ENCODE results near the gene OGDH.

Gene OGDH

GRCh38 chr7:44743750-44744149, 137.3 kb downstream of the OGDH start:
- DNase-seq: no peak

GRCh38 chr7:44748045-44748947, 141.9 kb downstream of the OGDH start, which contains the start of gene ZMIZ2:
TSS of gene ZMIZ2 (plus strand) at chr7:44748847. CDS start at chr7:44756250, 7,403 bp downstream.
- DNase-seq: peak; percentile 87

GRCh38 chr7:44748948-44749731, 142.7 kb downstream of the OGDH start:
- DNase-seq: peak; percentile 39

- no peak for DNase-seq
These were observed 143.6 kb downstream of the OGDH start for GRCh38 chr7:44749992-44750391.

- no peak for DNase-seq
These were observed 144.0 kb downstream of the OGDH start for GRCh38 chr7:44750424-44750823.

GRCh38 chr7:44750921-44751571, 144.6 kb downstream of the OGDH start:
- DNase-seq: peak; percentile 50

- no peak for DNase-seq
These were observed 146.4 kb downstream of the OGDH start for GRCh38 chr7:44752822-44753221.

- DNase-seq: no peak
These were observed 148.6 kb downstream of the OGDH start for GRCh38 chr7:44754802-44755697.

GRCh38 chr7:44755698-44756627, 149.5 kb downstream of the OGDH start:
- no peak for DNase-seq

- DNase-seq: no peak
These were observed 150.5 kb downstream of the OGDH start for GRCh38 chr7:44756904-44757303.

GRCh38 chr7:44757311-44757710, 150.9 kb downstream of the OGDH start:
- DNase-seq: no peak

GRCh38 chr7:44757739-44758138, 151.3 kb downstream of the OGDH start:
- no peak for DNase-seq
